Cardiac fibroblast (primary cell): ENCODE measurements around the gene IL5.
A peak's percentile ranks its signal among the peaks of the same experiment; 100 is the strongest.
"Not testable (repeated sequence)": the region's sequence is repeated elsewhere in the genome, so short reads cannot be mapped to it uniquely, and the experiment has no call there.

Experiments used
- DNase-seq, 2 donors: peaks; one replicate each; pipeline versions ENCODE4 v3.0.0 to v3.0.0-alpha.2; 2010; ENCODE audit warnings: low read depth in 2 of 2
- H3K4me3 ChIP-seq, 2 donors: replicated peaks in 1 of 2; 1 replicate in 1 of 2; 2 replicates in 1 of 2; pipeline ENCODE4 v1.5.1; 2011; ENCODE audit warnings: low read depth in 2 of 2, low read length in 2 of 2, mild to moderate bottlenecking in 2 of 2, moderate library complexity in 1 of 2
- TF ChIP-seq, protein P1 (sequence below): IDR thresholded peaks from one replicate; pipeline ENCODE4 v1.5.1; 2011; ENCODE audit warnings: low read depth, mild to moderate bottlenecking, low read length, inconsistent platforms

The IL5 gene

DNA sequence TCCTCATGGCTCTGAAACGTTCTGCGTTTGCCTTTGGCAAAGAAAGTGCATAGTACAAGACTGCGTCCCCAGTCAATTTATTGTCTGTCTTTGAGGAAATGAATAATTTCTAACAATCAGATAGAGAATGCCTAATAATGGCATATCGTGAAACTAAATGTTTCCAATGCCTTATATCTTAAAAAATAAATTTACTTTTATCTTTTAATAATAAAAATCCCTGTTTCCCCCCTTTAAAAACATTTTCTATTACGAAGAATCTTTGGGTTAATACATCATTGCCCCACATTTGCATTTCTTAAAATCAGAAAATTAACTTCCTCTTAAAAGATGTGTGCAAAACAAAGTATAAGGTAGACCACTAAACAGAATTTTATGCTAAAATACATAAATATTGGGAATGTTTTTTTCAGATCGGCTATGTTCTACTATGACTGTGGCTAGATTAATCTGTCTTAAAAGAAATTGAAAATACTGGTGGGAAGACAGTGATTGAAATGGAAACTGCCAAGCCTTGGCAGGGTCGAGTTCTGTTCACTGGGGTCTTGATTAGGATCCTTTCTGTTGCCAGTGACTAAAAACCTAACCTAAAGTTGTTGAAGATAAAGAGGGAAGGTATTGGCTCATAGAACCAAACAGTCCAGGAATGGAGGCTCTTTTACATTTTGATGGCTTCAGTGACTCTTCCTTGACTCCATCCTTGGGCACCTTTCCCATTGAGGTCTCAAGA, at the start of gene IL5:
Gene IL5, minus strand, starts transcription at position 51 of the 730 bp plus-strand sequence. Its CDS starts 44 bp downstream, at position 7.
- H3K4me3 ChIP-seq, result no peak within 1 kb of the TSS
- DNase-seq, result no peak
- TF ChIP-seq, protein P1, sequence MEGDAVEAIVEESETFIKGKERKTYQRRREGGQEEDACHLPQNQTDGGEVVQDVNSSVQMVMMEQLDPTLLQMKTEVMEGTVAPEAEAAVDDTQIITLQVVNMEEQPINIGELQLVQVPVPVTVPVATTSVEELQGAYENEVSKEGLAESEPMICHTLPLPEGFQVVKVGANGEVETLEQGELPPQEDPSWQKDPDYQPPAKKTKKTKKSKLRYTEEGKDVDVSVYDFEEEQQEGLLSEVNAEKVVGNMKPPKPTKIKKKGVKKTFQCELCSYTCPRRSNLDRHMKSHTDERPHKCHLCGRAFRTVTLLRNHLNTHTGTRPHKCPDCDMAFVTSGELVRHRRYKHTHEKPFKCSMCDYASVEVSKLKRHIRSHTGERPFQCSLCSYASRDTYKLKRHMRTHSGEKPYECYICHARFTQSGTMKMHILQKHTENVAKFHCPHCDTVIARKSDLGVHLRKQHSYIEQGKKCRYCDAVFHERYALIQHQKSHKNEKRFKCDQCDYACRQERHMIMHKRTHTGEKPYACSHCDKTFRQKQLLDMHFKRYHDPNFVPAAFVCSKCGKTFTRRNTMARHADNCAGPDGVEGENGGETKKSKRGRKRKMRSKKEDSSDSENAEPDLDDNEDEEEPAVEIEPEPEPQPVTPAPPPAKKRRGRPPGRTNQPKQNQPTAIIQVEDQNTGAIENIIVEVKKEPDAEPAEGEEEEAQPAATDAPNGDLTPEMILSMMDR, result no peak

DNA sequence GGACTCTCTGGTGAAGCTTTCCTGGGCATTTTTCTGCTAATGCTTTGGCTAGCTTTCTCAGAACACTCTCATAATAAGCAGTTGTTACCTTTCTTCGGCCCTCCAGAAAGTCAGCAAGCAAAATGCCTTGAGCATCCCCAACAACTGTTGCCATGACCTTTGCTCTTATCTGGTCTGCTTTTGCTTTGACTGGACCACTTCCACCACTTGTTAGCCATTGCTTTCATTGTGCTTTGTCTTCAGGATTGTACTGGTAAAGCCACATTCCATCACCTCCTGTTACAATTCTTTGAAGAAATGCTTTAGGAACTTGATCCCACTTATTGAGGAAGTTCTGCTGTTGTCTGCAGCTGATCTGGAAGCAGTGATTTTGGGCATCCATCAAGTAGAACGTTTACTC, 49.2 kb upstream of the IL5 start:
- DNase-seq, result peak in 1 of 2 donors; percentile 2
- H3K4me3 ChIP-seq, result no peak overlapping the region
- TF ChIP-seq, protein P1, result no peak

DNA sequence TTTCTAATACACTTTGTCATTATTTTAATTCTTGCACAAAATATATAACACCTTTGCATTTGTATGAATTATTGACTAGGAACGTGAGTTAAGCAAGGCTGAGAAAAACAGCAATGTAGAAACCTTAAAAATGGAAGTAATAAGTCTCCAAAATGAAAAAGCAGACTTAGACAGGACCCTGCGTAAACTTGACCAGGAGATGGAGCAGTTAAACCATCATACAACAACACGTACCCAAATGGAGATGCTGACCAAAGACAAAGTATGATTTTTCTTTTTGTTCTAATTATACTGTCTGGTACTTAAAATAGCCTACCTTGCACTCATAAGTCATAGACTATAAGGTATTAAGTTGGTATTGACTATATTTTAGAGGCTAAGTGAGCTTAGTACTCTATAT, 47.8 kb upstream of the IL5 start:
- TF ChIP-seq, protein P1, result no peak
- no peak overlapping the region for H3K4me3 ChIP-seq
- peak; percentile 34 to 37 for DNase-seq

DNA sequence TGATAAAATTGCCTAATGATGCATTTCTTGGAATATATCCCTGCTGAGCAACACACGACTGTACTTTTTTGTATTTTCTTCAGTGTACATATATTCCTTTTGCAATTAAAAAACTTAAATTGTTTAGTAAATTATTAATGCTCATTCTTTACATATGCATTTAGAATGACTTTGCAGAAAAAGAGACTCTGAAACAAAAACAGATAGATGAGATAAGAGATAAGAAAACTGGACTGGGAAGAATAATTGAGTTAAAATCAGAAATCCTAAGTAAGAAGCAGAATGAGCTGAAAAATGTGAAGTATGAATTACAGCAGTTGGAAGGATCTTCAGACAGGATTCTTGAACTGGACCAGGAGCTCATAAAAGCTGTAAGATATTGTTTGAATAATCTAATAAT, 46.1 kb upstream of the IL5 start:
- TF ChIP-seq, protein P1, result no peak
- no peak overlapping the region for H3K4me3 ChIP-seq
- DNase-seq, result no peak

DNA sequence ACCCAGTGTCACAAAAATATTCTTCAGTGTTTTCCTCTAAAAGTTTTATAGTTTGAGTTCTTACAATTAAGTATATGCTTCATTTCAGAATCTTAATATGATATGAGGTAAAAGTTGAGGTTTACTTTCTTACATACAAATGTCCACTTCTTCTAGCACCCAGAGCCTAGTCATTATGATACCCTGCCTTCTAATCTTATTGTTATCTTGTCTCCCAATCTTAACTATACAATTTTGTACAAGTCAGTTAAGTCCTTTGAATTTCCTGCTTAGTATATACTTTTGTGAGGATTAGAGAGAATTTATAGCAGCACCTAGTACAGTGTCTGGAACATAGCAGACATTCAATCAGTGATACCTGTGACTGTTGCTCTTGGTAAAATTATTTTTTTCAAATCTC, 42.7 kb upstream of the IL5 start:
- TF ChIP-seq, protein P1, result no peak
- no peak overlapping the region for H3K4me3 ChIP-seq
- DNase-seq, result no peak

DNA sequence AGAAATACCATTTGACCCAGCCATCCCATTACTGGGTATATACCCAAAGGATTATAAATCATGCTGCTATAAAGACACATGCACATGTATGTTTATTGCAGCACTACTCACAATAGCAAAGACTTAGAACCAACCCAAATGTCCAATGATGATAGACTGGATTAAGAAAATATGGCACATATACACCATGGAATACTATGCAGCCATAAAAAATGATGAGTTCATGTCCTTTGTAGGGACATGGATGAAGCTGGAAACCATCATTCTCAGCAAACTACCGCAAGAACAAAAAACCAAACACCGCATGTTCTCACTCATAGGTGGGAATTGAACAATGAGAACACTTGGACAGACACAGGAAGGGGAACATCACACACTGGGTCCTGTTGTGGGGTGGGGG, 41.2 kb upstream of the IL5 start:
- not testable (repeated sequence) for DNase-seq

DNA sequence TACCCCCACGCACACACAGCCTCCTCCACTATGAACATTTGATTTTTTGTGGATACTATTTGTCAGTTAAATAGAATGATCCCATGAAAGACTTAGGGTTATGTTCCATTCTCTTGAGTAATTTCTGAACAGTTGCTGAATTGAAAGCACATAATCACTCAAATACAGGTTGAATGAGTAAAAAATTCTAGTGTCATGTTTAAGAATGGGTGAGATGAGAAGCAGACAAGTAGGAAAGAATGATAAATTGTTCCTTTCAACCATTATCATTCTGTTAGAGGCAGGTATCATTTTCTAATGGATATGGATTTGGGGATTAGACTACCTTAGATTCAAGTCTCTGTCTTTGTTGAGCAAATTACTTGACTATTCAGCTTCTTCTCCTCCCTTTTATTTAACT, 32.8 kb upstream of the IL5 start:
- no peak overlapping the region for H3K4me3 ChIP-seq
- TF ChIP-seq, protein P1, result no peak
- no peak for DNase-seq

More for the DNA sequence above, 41.2 kb upstream of the IL5 start:
- H3K4me3 ChIP-seq, result not testable (repeated sequence)
